Kidney epithelial cell (primary cell): ENCODE data around the gene CTNNBL1. TPM values are rescaled to one million over a fixed set of nuclear protein-coding genes. Genes with fewer than 3 reads are reported as not detected.

ENCODE experiments used
- DNase-seq: peaks from one replicate; pipeline ENCODE4 v3.0.0-alpha.2; 2010; ENCODE audit warnings: low read depth
- H3K27me3 ChIP-seq: 2 replicates; pipeline ENCODE4 v1.6.0; 2011; ENCODE audit warnings: low read length; ENCODE audit not compliant: control insufficient read depth, insufficient read depth
- H3K36me3 ChIP-seq: 2 replicates; pipeline ENCODE4 v1.5.1; 2011; ENCODE audit warnings: low read length; ENCODE audit not compliant: control insufficient read depth, insufficient read depth
- H3K4me3 ChIP-seq: 2 replicates; pipeline ENCODE4 v1.5.1; 2011; ENCODE audit warnings: low read depth, mild to moderate bottlenecking, control low read depth, low read length
- CTCF ChIP-seq: IDR thresholded peaks from 2 replicates; pipeline ENCODE4 v1.5.1; 2011; ENCODE audit warnings: mild to moderate bottlenecking, moderate library complexity, low read length, control low read depth, inconsistent platforms; ENCODE audit not compliant: insufficient read depth, poor library complexity, severe bottlenecking
- total RNA-seq: library from RNA; depleted of rRNA; stranded (reverse); fragments of >200 nt; gene quantifications from 2 replicates; pipeline ENCODE4 v1.2.3, GENCODE V29; 2015

Gene CTNNBL1
- total RNA-seq, 1 donor from 2014 or later, result 40.5 TPM

DNA sequence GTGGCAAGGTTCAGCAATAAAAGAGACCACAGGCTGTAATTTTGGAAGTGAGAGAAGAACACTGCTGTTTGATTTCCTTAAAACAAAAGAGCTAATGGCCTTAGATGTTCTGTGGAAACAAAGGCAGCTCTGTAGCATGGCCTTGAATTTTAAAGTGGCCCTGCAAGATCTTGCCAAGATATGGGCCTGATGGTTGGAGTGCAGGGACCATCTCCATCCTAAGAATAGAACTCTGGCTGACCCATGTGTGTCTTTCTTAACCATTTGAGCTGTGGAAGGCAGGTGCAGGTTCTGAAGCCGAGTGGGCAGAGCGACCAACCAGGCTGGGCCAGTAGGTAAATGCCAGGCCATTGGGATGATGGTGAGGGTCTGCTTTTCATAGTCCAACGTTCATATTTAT is 135.3 kb downstream of the CTNNBL1 start:
- no peak for DNase-seq
- Histone ChIP-seq H3K4me3 (no peak overlapping the region), H3K27me3 (no peaks in the 10 kb centered on the region), H3K36me3 (no peaks in the 10 kb centered on the region)
- no peak for TF ChIP-seq CTCF

GRCh38 chr20:37833221-37833896 is 139.5 kb downstream of the CTNNBL1 start:
- Histone ChIP-seq H3K36me3 (no peaks in the 10 kb centered on the region), H3K27me3 (no peaks in the 10 kb centered on the region), H3K4me3 (no peak overlapping the region)
- TF ChIP-seq CTCF, result no peak
- no peak for DNase-seq

GRCh38 chr20:37836926-37837325 is 143.1 kb downstream of the CTNNBL1 start:
- no peak for TF ChIP-seq CTCF
- no peaks in the 10 kb centered on the region for H3K36me3 ChIP-seq
- DNase-seq, result no peak
- H3K4me3 ChIP-seq, result no peak overlapping the region
- no peaks in the 10 kb centered on the region for H3K27me3 ChIP-seq

DNA sequence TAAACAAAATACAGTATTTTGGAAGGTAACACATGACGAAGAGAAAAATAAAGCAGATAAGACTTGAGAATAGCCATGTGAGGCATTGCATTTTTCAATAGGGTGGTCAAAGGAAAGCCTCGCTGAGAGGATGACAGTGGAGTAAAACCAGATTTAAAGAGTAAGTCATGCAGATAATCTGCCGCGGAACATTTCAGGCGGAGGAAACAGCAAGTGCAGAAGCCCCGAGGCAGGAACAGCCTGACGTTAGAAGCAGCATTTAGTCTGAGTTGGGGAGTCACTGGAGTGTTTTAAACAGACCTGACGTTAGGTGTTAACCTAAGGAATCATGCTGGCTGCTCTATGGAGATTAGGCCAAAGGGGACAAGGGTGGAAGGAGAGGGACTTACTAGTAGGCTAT is 144.1 kb downstream of the CTNNBL1 start:
- H3K4me3 ChIP-seq, result no peak overlapping the region
- no peaks in the 10 kb centered on the region for H3K27me3 ChIP-seq
- TF ChIP-seq CTCF, result no peak
- DNase-seq, result no peak
- H3K36me3 ChIP-seq, result no peaks in the 10 kb centered on the region

- TF ChIP-seq CTCF, result no peak
- no peak for DNase-seq
- H3K4me3 ChIP-seq, result no peak overlapping the region
- no peaks in the 10 kb centered on the region for H3K27me3 ChIP-seq
- no peaks in the 10 kb centered on the region for H3K36me3 ChIP-seq
These were observed 145.1 kb downstream of the CTNNBL1 start for GRCh38 chr20:37838769-37839431.

- Histone ChIP-seq H3K27me3 (no peaks in the 10 kb centered on the region), H3K36me3 (no peaks in the 10 kb centered on the region), H3K4me3 (no peak overlapping the region)
- TF ChIP-seq CTCF, result no peak
- no peak for DNase-seq
These were observed 145.6 kb downstream of the CTNNBL1 start for GRCh38 chr20:37839432-37839827.
